Measurements from ENCODE around the gene VSX2. TPM values are rescaled to one million over a fixed set of nuclear protein-coding genes. Genes with fewer than 3 reads are reported as not detected.

The VSX2 gene
- total and polyA plus RNA-seq, 2 of the 13 experiments (the other 11 are each of a cell fraction or from before 2014, with no cell fraction given): 0.05 TPM; not detected in 1

DNA sequence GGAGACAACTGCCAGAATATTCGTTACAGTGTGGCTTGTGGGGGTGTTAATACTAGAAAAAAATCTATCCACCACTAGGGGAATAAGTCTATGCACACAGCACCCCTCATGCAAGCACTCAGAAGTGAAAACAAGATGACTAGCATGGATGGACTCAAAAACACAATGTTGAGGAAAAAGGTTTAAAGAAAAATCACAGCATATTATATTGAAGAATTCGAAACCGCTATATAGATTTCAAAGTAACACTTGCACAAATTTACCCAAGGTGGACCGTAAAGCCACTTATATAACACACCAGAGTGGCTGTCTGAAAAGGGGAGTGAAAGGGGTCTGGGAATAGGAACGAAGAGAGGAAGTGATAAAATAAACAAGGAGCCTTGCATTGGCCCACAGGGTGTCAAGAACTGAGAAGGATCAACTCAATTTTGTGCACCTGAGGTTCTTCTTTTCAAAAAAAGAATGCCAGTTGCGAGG is 62.9 kb downstream of the VSX2 start (continued):
- TF ChIP-seq GFI1 (CRISPR knock-in tag; IDR thresholded peaks at IDR 0.05; ENCODE audit: borderline replicate concordance) (0 out of 2 replicates have a peak, but pooled peaks have one; percentile 28), GATAD2A (CRISPR knock-in tag; IDR thresholded peaks at IDR 0.05) (peak; percentile 33), MTA1 (CRISPR knock-in tag; IDR thresholded peaks at IDR 0.05; ENCODE audit: borderline replicate concordance) (no peak)
- TF ChIP-seq, protein P1, sequence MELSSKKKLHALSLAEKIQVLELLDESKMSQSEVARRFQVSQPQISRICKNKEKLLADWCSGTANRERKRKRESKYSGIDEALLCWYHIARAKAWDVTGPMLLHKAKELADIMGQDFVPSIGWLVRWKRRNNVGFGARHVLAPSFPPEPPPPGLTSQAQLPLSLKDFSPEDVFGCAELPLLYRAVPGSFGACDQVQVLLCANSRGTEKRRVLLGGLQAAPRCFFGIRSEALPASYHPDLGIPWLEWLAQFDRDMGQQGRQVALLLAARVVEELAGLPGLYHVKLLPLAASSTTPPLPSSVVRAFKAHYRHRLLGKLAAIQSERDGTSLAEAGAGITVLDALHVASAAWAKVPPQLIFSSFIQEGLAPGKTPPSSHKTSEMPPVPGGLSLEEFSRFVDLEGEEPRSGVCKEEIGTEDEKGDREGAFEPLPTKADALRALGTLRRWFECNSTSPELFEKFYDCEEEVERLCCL (CRISPR knock-in tag; IDR thresholded peaks at IDR 0.05; ENCODE audit: borderline replicate concordance): no peak
- TF ChIP-seq, protein P2, sequence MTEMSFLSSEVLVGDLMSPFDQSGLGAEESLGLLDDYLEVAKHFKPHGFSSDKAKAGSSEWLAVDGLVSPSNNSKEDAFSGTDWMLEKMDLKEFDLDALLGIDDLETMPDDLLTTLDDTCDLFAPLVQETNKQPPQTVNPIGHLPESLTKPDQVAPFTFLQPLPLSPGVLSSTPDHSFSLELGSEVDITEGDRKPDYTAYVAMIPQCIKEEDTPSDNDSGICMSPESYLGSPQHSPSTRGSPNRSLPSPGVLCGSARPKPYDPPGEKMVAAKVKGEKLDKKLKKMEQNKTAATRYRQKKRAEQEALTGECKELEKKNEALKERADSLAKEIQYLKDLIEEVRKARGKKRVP (CRISPR knock-in tag; IDR thresholded peaks at IDR 0.05): 0 out of 4 replicates have a peak, but pooled peaks of 1 of the 2 experiments have one; percentile 13

- Histone ChIP-seq H3K4me2 (ENCODE audit: low read depth, low read length) (peak within 1 kb of the TSS; percentile 82), H3K27ac (ENCODE audit: extremely low read length, insufficient read depth, low read length) (peak within 1 kb of the TSS; percentile 83), H3K4me3 (replicated peaks in 1 of 3; ENCODE audit: insufficient read depth in 1 of 3, low read depth in 2 of 3, low read length in 3 of 3) (peak within 1 kb of the TSS; percentile 73 to 94 (median 87)), H3K79me2 (ENCODE audit: insufficient read depth, low read length) (peaks cover 40% of the 10 kb centered on the region), H3K4me1 (ENCODE audit: insufficient read depth, low read length) (peaks cover 36% of the 10 kb centered on the region), H3K9ac (ENCODE audit: insufficient read depth, low read depth, low read length) (peak within 1 kb of the TSS; percentile 85), H2AFZ (ENCODE audit: low read length) (peak within 1 kb of the TSS; percentile 69), H3K9me3 (ENCODE audit: low read length) (no peaks in the 10 kb centered on the region), H4K20me1 (ENCODE audit: insufficient read depth, low read length) (peaks cover 11% of the 10 kb centered on the region; the same call in 1 of the 2 replicates), H3K27me3 (ENCODE audit: control insufficient read depth in 1 of 2, insufficient read depth in 2 of 2, low read length in 2 of 2) (no peaks in the 10 kb centered on the region), H3K36me3 (replicated peaks in 1 of 2; ENCODE audit: control insufficient read depth in 1 of 2, insufficient read depth in 2 of 2, low read length in 2 of 2) (peaks cover 6 to 13% of the 10 kb centered on the region in 2 experiments; a peak in 4 of 5 replicates)
- intact Hi-C loops (cut with micrococcal nuclease; ENCODE audit: unreplicated experiment): no loop called here
- 1% methylated on average over 33 of the region's 61 CpGs for WGBS (ENCODE audit: low lambda C conversion rate)
- peak; percentile 40 for FAIRE-seq
- BruUV-seq (replicated peaks): TSS peak; percentile 79
- CTCF ChIA-PET (ENCODE audit: low intra/inter-chr PET ratio, low total read pairs): no interaction called here
- peak; percentile 93 for DNase-seq (ENCODE audit: low spot score)
- ATAC-seq: peak; percentile 99
- in situ Hi-C loops (cut with HindIII; ENCODE audit: extremely low pct_ligation_motif_present, low pct_unique_long_range_greater_than_20kb): no loop called here
- POLR2A ChIA-PET: interaction anchor here (0.5 to 1.7 kb wide), 12 partner anchors 9 to 829 kb away, joined by 3 to 7 read pairs (median 4); partner anchors contain the start of genes ISCA2 and NPC2
- TF ChIP-seq HNRNPK (IDR thresholded peaks at IDR 0.05; ENCODE audit: low read depth, low read length, poor library complexity, severe bottlenecking) (peak; percentile 38), NR2F2 (IDR thresholded peaks at IDR 0.05; ENCODE audit: borderline replicate concordance, low read depth) (peak; percentile 27; the same call in 1 of the 2 replicates), MATR3 (CRISPR knock-in tag; IDR thresholded peaks at IDR 0.05) (no peak), ZNF460 (CRISPR knock-in tag; IDR thresholded peaks at IDR 0.05; ENCODE audit: borderline replicate concordance) (peak; percentile 15; the same call in 1 of the 2 replicates), ZZZ3 (CRISPR knock-in tag; IDR thresholded peaks at IDR 0.05; ENCODE audit: borderline replicate concordance) (no peak; the same call in 1 of the 2 replicates), RNF219 (CRISPR knock-in tag; IDR thresholded peaks at IDR 0.05) (no peak), NR3C1 (CRISPR knock-in tag; IDR thresholded peaks at IDR 0.05) (no peak), SP2 (CRISPR knock-in tag; IDR thresholded peaks at IDR 0.05) (0 out of 2 replicates have a peak, but pooled peaks have one; percentile 44), ZNF800 (CRISPR knock-in tag; IDR thresholded peaks at IDR 0.05) (no peak)
Measured at GRCh38 chr14:74302634-74303569, 63.7 kb downstream of the VSX2 start, which contains the start of gene ABCD4. TSS of gene ABCD4 (minus strand) at chr14:74302934. CDS start at chr14:74302912, 22 bp downstream.

Data from HepG2 (cell line).